ENCODE data around the gene LGALSL.

LGALSL gene

GRCh38 chr2:64492821-64493220, 38.9 kb downstream of the LGALSL start:
- no peak for FAIRE-seq

GRCh38 chr2:64493788-64494187, 39.8 kb downstream of the LGALSL start:
- DNase-seq (ENCODE audit: low spot score), result no peak
- no peak for FAIRE-seq

More at GRCh38 chr2:64492821-64493220, 38.9 kb downstream of the LGALSL start:
- no peak for DNase-seq (ENCODE audit: low spot score)

GRCh38 chr2:64498438-64498837, 44.5 kb downstream of the LGALSL start:
- DNase-seq (ENCODE audit: low spot score), result no peak
- no peak for FAIRE-seq

DNA sequence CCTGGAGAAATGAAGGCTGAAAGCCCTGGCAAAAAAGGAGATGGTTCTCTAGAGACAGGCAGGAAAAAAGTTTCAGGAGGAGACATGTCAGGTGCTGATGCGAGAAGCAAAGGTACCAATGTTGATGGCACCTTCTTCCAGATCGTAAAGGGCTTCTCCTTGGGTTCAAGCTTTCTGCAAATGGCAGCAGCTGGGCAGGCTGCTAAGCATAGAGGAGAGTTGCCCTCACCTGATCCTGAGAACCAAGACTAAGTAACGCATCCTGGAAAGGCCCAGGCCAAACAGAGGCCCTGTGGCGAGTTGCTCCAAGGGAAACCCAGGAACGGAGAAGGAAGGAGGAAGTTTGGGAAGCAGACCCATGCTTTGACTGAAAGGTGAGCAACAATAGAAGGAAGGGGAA, 46.6 kb downstream of the LGALSL start:
- DNase-seq (ENCODE audit: low spot score), result no peak
- FAIRE-seq, result no peak

DNA sequence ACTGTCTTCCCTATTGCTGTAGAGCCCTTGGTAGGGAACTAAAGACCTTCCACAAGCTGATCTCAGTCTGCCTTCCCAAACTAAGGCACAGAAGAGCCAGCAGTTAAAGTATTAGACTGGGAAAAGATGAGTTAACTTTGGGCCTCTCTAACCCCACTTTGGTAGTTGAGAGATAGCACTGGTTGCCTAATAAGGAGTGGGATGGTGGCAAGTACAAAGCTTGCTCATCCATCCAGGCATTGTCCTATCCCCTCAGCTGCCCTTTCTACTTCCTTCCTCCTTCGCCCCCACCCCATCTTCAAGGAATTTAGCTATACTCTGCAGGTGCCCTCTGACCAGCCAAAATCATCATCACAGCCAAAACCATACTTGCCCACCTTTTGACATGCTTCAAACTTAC, 48.0 kb downstream of the LGALSL start:
- DNase-seq (ENCODE audit: low spot score) (no peak), FAIRE-seq (no peak)

GRCh38 chr2:64502860-64503259, 48.9 kb downstream of the LGALSL start:
- no peak for FAIRE-seq
- no peak for DNase-seq (ENCODE audit: low spot score)

- no peak for DNase-seq (ENCODE audit: low spot score)
- peak; percentile 23 for FAIRE-seq
Observed at GRCh38 chr2:64504774-64505720, 51.1 kb downstream of the LGALSL start.

- DNase-seq (ENCODE audit: low spot score) (no peak), FAIRE-seq (no peak)
Observed at GRCh38 chr2:64506686-64507085, 52.7 kb downstream of the LGALSL start.
